Measurements from ENCODE around the gene ANKDD1B.

DNA sequence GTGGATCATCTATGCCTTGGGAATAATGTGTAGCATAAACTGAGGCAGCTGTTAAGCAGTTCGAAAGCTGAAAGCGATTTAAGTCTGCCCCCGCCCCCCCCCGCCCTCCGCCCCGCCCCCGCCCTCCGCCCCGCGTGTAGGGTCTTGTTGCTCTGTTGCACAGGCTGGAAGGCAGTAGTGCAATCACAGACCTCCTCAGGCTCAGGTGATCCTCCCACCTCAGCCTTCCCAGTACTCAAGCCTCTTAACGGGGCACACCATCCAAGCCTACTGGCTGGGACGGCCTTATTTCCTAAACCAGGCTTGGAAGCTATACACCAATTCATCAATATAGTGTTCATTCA lies 945 bp downstream of the ANKDD1B start:
- TF ChIP-seq, protein P1, sequence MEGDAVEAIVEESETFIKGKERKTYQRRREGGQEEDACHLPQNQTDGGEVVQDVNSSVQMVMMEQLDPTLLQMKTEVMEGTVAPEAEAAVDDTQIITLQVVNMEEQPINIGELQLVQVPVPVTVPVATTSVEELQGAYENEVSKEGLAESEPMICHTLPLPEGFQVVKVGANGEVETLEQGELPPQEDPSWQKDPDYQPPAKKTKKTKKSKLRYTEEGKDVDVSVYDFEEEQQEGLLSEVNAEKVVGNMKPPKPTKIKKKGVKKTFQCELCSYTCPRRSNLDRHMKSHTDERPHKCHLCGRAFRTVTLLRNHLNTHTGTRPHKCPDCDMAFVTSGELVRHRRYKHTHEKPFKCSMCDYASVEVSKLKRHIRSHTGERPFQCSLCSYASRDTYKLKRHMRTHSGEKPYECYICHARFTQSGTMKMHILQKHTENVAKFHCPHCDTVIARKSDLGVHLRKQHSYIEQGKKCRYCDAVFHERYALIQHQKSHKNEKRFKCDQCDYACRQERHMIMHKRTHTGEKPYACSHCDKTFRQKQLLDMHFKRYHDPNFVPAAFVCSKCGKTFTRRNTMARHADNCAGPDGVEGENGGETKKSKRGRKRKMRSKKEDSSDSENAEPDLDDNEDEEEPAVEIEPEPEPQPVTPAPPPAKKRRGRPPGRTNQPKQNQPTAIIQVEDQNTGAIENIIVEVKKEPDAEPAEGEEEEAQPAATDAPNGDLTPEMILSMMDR (conservative IDR thresholded peaks at IDR 0.05 in 1 of 2, IDR thresholded peaks at IDR 0.05 in 1 of 2; ENCODE audit: low read depth in 1 of 2, low read length in 2 of 2): no peak
- no peak for TF ChIP-seq EZH2 (IDR thresholded peaks at IDR 0.05; ENCODE audit: low read length, missing control alignments)

Measured in fibroblast of lung (primary cell).